ENCODE measurements around the gene TMPRSS6.

Gene TMPRSS6

DNA sequence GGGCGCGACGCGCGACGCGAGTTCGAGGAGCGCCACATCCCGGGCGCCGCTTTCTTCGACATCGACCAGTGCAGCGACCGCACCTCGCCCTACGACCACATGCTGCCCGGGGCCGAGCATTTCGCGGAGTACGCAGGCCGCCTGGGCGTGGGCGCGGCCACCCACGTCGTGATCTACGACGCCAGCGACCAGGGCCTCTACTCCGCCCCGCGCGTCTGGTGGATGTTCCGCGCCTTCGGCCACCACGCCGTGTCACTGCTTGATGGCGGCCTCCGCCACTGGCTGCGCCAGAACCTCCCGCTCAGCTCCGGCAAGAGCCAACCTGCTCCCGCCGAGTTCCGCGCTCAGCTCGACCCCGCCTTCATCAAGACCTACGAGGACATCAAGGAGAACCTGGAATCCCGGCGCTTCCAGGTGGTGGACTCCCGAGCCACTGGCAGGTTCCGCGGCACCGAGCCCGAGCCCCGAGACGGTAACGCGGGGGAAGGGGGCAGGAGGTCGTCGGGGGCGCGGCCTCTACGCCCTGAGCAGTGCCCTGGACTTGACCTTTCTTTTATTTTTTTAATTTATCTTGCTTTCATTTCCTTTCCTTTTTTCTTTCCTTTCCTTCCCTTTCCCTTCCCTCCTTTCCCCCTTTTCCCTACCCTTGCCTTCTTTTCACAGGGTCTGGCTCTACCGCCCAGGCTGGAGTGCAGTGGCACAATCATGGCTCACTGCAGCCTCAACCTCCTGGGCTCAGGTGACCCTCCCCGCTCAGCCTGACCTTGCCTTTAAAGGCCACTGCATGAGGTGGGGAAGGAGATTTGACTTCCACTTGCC is 85.0 kb downstream of the TMPRSS6 start:
- no peak for DNase-seq (ENCODE audit: extremely low read depth, low read depth)
- TF ChIP-seq, protein P1, sequence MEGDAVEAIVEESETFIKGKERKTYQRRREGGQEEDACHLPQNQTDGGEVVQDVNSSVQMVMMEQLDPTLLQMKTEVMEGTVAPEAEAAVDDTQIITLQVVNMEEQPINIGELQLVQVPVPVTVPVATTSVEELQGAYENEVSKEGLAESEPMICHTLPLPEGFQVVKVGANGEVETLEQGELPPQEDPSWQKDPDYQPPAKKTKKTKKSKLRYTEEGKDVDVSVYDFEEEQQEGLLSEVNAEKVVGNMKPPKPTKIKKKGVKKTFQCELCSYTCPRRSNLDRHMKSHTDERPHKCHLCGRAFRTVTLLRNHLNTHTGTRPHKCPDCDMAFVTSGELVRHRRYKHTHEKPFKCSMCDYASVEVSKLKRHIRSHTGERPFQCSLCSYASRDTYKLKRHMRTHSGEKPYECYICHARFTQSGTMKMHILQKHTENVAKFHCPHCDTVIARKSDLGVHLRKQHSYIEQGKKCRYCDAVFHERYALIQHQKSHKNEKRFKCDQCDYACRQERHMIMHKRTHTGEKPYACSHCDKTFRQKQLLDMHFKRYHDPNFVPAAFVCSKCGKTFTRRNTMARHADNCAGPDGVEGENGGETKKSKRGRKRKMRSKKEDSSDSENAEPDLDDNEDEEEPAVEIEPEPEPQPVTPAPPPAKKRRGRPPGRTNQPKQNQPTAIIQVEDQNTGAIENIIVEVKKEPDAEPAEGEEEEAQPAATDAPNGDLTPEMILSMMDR (IDR thresholded peaks at IDR 0.05; ENCODE audit: low read depth, low read length, missing control alignments): no peak
- no peak overlapping the region for H3K4me3 ChIP-seq (replicated peaks; ENCODE audit: low read depth, low read length)

GRCh38 chr22:37023743-37024338 is 85.7 kb downstream of the TMPRSS6 start:
- TF ChIP-seq, protein P1 (IDR thresholded peaks at IDR 0.05; ENCODE audit: low read depth, low read length, missing control alignments): no peak
- no peak overlapping the region for H3K4me3 ChIP-seq (replicated peaks; ENCODE audit: low read depth, low read length)
- no peak for DNase-seq (ENCODE audit: extremely low read depth, low read depth)

- TF ChIP-seq, protein P1 (IDR thresholded peaks at IDR 0.05; ENCODE audit: low read depth, low read length, missing control alignments): no peak
- DNase-seq (ENCODE audit: extremely low read depth, low read depth): no peak
- H3K4me3 ChIP-seq (replicated peaks; ENCODE audit: low read depth, low read length): no peak overlapping the region
Measured at GRCh38 chr22:37022483-37023337, 86.8 kb downstream of the TMPRSS6 start.

DNA sequence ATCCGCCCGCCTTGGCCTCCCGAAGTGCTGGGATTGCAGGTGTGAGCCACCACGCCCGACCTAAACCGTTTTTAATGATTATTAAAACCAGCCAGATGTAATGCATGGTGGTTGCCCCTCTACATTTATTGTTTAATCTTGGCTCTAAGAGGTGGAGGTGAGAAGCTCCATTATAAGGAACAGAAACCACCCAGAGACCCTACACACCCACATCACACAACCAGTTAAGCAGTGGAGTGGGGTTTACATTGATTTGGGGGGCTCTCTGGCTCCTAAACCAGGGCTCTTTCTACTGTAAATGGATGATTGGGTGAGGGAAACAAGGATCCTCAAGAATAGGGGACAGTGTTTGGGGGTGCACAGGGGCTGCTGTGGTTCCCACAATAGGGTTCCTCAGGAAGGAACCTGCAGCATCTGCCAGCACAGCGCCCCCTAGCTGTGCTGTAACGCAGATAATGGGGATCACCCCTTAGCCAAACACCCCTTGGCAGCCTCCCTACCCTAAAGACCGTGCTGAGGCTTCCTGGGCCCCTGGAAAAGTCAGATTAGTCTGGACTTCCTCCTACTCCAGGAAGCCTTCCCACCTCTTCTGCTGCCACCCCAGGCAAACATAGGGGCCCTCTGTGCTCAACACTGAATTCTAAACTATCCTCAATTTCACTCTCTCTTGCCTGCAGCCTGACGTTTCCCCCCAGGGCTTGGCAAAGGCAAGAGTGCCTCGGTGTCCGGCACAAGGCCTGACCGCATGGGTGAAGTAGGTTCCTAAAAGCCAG is 87.6 kb downstream of the TMPRSS6 start:
- TF ChIP-seq, protein P1 (IDR thresholded peaks at IDR 0.05; ENCODE audit: low read depth, low read length, missing control alignments): peak; percentile 88
- no peak for DNase-seq (ENCODE audit: extremely low read depth, low read depth)
- no peak overlapping the region for H3K4me3 ChIP-seq (replicated peaks; ENCODE audit: low read depth, low read length)

GRCh38 chr22:37021041-37021440 is 88.5 kb downstream of the TMPRSS6 start:
- DNase-seq (ENCODE audit: extremely low read depth, low read depth): no peak
- TF ChIP-seq, protein P1 (IDR thresholded peaks at IDR 0.05; ENCODE audit: low read depth, low read length, missing control alignments): no peak
- peak overlapping the region; percentile 80; the same call in 1 of the 2 replicates for H3K4me3 ChIP-seq (replicated peaks; ENCODE audit: low read depth, low read length)

GRCh38 chr22:37020192-37020479 is 89.4 kb downstream of the TMPRSS6 start:
- peak overlapping the region; percentile 80 for H3K4me3 ChIP-seq (replicated peaks; ENCODE audit: low read depth, low read length)
- TF ChIP-seq, protein P1 (IDR thresholded peaks at IDR 0.05; ENCODE audit: low read depth, low read length, missing control alignments): no peak
- no peak for DNase-seq (ENCODE audit: extremely low read depth, low read depth)
